Cardiac fibroblast (primary cell): ENCODE results near the gene MAPKAPK3.

ENCODE experiments used
- DNase-seq, 2 donors: peaks; one replicate each; pipeline versions ENCODE4 v3.0.0 to v3.0.0-alpha.2; 2010; ENCODE audit warnings: low read depth in 2 of 2
- H3K4me3 ChIP-seq, 2 donors: replicated peaks in 1 of 2; 1 replicate in 1 of 2; 2 replicates in 1 of 2; pipeline ENCODE4 v1.5.1; 2011; ENCODE audit warnings: low read depth in 2 of 2, low read length in 2 of 2, mild to moderate bottlenecking in 2 of 2, moderate library complexity in 1 of 2
- TF ChIP-seq, protein P1 (sequence below): IDR thresholded peaks from one replicate; pipeline ENCODE4 v1.5.1; 2011; ENCODE audit warnings: low read depth, mild to moderate bottlenecking, low read length, inconsistent platforms

Gene MAPKAPK3

DNA sequence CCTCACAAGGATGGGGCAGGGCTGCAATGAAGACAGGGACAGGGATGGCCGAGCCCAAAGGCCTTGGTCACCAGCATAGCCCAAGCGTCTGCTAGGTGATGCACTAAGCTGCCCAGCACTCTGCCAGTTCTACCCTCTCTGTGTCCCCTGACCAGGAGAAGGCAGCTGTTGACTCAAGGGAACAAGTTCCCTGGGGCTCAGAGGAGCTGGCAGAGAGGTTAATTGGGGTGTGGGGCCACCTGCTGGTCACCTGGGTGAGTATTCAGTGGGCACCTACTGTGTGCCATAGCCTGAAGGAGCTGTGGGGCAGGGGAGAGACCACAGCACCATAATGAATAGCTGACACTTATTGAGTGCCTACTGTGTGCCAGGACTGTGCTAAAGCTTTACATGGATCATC is 35.8 kb downstream of the MAPKAPK3 start:
- TF ChIP-seq, protein P1, sequence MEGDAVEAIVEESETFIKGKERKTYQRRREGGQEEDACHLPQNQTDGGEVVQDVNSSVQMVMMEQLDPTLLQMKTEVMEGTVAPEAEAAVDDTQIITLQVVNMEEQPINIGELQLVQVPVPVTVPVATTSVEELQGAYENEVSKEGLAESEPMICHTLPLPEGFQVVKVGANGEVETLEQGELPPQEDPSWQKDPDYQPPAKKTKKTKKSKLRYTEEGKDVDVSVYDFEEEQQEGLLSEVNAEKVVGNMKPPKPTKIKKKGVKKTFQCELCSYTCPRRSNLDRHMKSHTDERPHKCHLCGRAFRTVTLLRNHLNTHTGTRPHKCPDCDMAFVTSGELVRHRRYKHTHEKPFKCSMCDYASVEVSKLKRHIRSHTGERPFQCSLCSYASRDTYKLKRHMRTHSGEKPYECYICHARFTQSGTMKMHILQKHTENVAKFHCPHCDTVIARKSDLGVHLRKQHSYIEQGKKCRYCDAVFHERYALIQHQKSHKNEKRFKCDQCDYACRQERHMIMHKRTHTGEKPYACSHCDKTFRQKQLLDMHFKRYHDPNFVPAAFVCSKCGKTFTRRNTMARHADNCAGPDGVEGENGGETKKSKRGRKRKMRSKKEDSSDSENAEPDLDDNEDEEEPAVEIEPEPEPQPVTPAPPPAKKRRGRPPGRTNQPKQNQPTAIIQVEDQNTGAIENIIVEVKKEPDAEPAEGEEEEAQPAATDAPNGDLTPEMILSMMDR: peak; percentile 21
- H3K4me3 ChIP-seq: no peak overlapping the region
- DNase-seq: peak; percentile 27 to 33

- TF ChIP-seq, protein P1: no peak
- no peak for DNase-seq
- no peak overlapping the region for H3K4me3 ChIP-seq
These were observed 37.1 kb downstream of the MAPKAPK3 start for GRCh38 chr3:50653937-50654595.

DNA sequence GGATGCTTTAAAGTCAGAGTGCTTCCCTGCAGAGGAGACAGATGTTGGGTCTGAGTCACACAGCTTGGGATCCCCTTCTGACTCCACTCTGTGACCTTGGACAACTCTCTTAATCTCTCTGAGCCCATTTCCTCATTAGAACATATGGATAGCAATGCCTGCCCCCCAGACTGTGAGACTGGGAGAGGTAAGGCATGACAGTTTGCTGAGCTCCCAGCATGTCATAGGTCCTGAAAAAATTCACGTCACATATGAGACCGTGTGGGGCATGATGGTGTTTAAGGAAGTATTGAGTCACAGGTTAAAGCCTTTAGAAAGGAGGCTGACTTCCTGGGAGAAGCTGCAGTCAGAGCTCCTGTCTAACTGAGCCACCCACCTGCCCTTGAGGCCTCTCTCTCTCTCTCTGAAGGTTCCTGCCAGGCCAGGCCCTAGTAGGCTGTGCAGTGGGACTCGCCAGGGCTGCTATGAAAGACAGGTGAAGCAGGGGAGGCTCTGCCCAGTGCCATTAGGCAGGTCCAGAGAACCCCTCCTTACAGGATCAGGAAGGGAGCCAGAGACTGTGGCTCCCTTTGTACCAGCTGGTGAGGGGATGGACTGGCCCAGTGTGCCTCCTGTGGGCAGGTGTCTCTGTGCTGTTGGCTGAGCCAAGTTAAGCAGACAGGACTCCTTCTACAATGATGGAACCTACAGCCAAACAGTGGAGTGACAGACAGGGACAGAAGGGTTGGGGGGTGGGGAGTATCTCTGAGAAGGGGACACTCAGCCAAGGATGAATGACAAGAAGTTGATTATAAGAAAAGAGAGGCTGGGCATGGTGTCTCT is 38.3 kb downstream of the MAPKAPK3 start:
- no peak overlapping the region for H3K4me3 ChIP-seq
- peak in 1 of 2 donors; percentile 22 for DNase-seq
- TF ChIP-seq, protein P1: no peak

DNA sequence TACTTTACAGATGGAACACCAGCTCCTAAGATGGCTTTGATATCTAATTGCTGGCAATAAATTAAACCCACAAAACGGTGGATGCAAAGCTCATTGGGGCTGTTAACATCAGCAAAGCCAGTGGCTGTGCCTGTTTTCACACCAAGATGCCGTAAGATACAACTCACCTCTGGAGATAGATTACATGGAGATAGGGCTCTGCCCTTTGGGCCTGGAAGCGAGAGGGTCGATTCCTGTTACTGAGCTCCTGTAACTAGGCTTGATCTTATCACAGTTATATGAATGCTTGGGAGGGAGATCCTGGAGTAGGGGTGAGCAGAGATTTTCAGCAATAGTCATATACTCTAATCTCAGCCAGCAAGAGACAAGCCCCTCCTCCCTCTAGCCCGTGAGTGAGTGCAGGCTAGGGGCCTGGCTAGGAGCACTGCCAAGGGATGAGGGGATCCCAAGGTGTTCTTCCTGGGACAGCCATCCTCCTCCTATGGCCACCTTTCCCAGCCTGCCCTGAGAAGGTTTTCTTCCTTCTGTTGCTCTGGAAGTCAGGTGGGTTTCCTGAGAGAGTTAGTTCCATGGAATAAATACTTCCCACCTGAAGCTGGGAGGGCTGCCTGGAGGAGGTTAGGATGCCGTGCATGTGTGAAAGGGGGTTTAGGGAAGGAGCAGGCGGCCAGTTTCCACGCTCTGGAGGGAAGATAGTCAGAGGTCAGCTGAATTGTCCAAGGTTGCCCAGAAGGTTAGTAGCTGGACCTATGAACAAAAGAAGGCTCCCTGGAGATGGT is 39.7 kb downstream of the MAPKAPK3 start:
- TF ChIP-seq, protein P1: no peak
- no peak overlapping the region for H3K4me3 ChIP-seq
- DNase-seq: no peak

- DNase-seq: no peak
- TF ChIP-seq, protein P1: no peak
These were observed 40.5 kb downstream of the MAPKAPK3 start for GRCh38 chr3:50657407-50657806.

DNA sequence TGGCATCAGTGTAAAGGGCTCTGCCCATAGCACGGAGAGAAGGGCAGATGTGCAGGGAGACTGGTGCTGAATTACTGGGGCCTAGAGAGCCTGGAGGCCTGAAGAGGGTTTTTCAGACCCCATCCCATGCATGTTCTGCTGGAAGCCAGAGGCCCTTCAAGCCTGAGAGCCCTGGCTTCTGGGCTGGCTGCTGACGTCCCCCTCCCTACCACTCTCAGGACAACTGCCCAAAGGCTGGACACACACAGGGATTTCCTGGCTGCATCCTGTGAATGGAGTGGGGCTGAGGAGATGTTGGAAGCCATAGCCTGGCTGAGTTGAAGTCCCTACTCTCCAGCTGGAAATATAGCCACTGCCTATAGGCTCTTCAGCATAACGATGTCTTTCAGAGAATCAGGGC is 40.9 kb downstream of the MAPKAPK3 start:
- TF ChIP-seq, protein P1: no peak
- no peak for DNase-seq
- no peak overlapping the region for H3K4me3 ChIP-seq

More at GRCh38 chr3:50657407-50657806, 40.5 kb downstream of the MAPKAPK3 start:
- H3K4me3 ChIP-seq: no peak overlapping the region
